ENCODE measurements around the gene PHF24. TPM values are rescaled to one million over a fixed set of nuclear protein-coding genes. Genes with fewer than 3 reads are reported as not detected.

PHF24 gene
- total RNA-seq, 1 experiment from 2014 or later, result not detected

- H3K4me1 Mint-ChIP-seq (ENCODE audit: low read depth, unreplicated experiment), result peaks cover 21% of the 10 kb centered on the region
- CTCF ChIA-PET, result interaction anchor here (0.5 to 1.9 kb wide), 2 partner anchors 66 to 223 kb away, joined by 4 to 7 read pairs; no protein-coding TSS in a partner anchor
- DNase-seq, result no peak
- no peak overlapping the region for H3K4me3 Mint-ChIP-seq (ENCODE audit: low read depth, unreplicated experiment)
- no peaks in the 10 kb centered on the region for H3K9me3 Mint-ChIP-seq (ENCODE audit: low read depth, unreplicated experiment)
- BruUV-seq (replicated peaks), result no TSS peak
- no peak overlapping the region for H3K27ac Mint-ChIP-seq (ENCODE audit: unreplicated experiment)
- intact Hi-C loops (cut with micrococcal nuclease; ENCODE audit: unreplicated experiment), result no loop called here
- H3K27me3 Mint-ChIP-seq (ENCODE audit: unreplicated experiment), result peaks cover 85% of the 10 kb centered on the region
- peaks cover 8% of the 10 kb centered on the region for H3K36me3 Mint-ChIP-seq (ENCODE audit: insufficient read depth, unreplicated experiment)
- TF ChIP-seq, protein P1, sequence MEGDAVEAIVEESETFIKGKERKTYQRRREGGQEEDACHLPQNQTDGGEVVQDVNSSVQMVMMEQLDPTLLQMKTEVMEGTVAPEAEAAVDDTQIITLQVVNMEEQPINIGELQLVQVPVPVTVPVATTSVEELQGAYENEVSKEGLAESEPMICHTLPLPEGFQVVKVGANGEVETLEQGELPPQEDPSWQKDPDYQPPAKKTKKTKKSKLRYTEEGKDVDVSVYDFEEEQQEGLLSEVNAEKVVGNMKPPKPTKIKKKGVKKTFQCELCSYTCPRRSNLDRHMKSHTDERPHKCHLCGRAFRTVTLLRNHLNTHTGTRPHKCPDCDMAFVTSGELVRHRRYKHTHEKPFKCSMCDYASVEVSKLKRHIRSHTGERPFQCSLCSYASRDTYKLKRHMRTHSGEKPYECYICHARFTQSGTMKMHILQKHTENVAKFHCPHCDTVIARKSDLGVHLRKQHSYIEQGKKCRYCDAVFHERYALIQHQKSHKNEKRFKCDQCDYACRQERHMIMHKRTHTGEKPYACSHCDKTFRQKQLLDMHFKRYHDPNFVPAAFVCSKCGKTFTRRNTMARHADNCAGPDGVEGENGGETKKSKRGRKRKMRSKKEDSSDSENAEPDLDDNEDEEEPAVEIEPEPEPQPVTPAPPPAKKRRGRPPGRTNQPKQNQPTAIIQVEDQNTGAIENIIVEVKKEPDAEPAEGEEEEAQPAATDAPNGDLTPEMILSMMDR (IDR thresholded peaks at IDR 0.05; ENCODE audit: unreplicated experiment), result no peak
These were observed 26.0 kb downstream of the PHF24 start for GRCh38 chr9:34984049-34984448.

- H3K27ac Mint-ChIP-seq (ENCODE audit: unreplicated experiment), result no peak overlapping the region
- intact Hi-C loops (cut with micrococcal nuclease; ENCODE audit: unreplicated experiment), result loop anchor here (1.0 to 5.0 kb wide), 2 partner anchors 86 to 223 kb away; no protein-coding TSS in a partner anchor
- CTCF ChIA-PET, result interaction anchor here (0.5 to 1.9 kb wide), 5 partner anchors 45 to 225 kb away, joined by 3 to 27 read pairs (median 4); no protein-coding TSS in a partner anchor
- TF ChIP-seq, protein P1 (IDR thresholded peaks at IDR 0.05; ENCODE audit: unreplicated experiment), result peak; percentile 60
- DNase-seq, result peak; percentile 68
- no TSS peak for BruUV-seq (replicated peaks)
- no peaks in the 10 kb centered on the region for H3K9me3 Mint-ChIP-seq (ENCODE audit: low read depth, unreplicated experiment)
- H3K36me3 Mint-ChIP-seq (ENCODE audit: insufficient read depth, unreplicated experiment), result peaks cover 21% of the 10 kb centered on the region
- H3K4me3 Mint-ChIP-seq (ENCODE audit: low read depth, unreplicated experiment), result no peak overlapping the region
- H3K27me3 Mint-ChIP-seq (ENCODE audit: unreplicated experiment), result peaks cover 80% of the 10 kb centered on the region
- H3K4me1 Mint-ChIP-seq (ENCODE audit: low read depth, unreplicated experiment), result peaks cover 22% of the 10 kb centered on the region
These were observed 27.3 kb downstream of the PHF24 start for GRCh38 chr9:34985311-34985899.

GRCh38 chr9:34986540-34987047 is 28.5 kb downstream of the PHF24 start:
- Mint-ChIP-seq H3K27ac (ENCODE audit: unreplicated experiment) (no peak overlapping the region), H3K27me3 (ENCODE audit: unreplicated experiment) (peaks cover 73% of the 10 kb centered on the region), H3K9me3 (ENCODE audit: low read depth, unreplicated experiment) (no peaks in the 10 kb centered on the region), H3K4me1 (ENCODE audit: low read depth, unreplicated experiment) (peaks cover 22% of the 10 kb centered on the region), H3K36me3 (ENCODE audit: insufficient read depth, unreplicated experiment) (peaks cover 31% of the 10 kb centered on the region), H3K4me3 (ENCODE audit: low read depth, unreplicated experiment) (no peak overlapping the region)
- CTCF ChIA-PET, result interaction anchor here (0.5 kb wide), 1 partner anchor 110 kb away, joined by 3 read pairs; the partner anchor contains the start of gene PIGO
- TF ChIP-seq, protein P1 (IDR thresholded peaks at IDR 0.05; ENCODE audit: unreplicated experiment), result no peak
- intact Hi-C loops (cut with micrococcal nuclease; ENCODE audit: unreplicated experiment), result loop anchor here (5.0 kb wide), 1 partner anchor 224 kb away; no protein-coding TSS in a partner anchor
- DNase-seq, result no peak
- no TSS peak for BruUV-seq (replicated peaks)

DNA sequence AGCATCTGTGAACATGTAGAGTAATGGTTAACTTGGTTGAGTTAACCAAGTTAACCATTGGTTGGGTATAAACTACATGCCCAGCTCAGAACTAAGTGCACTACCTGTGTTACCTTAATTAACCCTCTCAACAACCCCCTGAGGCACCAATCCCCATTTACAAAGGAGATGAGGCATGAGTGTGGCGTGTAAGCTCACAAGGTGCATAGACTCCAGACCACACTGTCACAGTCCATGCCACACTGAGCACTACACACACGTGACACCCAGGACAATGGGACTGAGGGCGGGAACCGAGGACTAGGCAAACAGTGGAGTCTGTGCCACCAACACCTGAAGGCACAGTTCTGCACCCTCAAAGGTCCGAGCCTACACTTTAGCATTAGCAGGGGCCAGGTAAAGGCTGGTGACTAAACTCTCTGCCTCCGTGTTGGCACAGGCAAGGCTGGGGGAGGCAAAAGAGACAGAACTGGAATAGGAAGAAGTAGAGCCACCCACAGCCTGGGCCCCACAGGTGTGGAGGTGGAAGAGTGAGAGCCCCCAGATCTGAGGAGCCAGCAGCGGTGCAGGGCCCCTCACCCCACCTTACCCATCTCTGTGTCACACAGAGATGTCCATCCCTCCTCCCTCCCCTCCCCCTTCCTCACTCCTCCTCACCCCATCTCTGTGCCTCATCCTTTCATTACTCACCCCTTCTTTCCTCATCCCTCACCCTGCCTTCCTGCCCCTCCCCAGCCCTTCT is 29.2 kb downstream of the PHF24 start:
- TF ChIP-seq, protein P1 (IDR thresholded peaks at IDR 0.05; ENCODE audit: unreplicated experiment), result no peak
- DNase-seq, result no peak
- intact Hi-C loops (cut with micrococcal nuclease; ENCODE audit: unreplicated experiment), result loop anchor here (5.0 kb wide), 1 partner anchor 225 kb away; no protein-coding TSS in a partner anchor
- peaks cover 31% of the 10 kb centered on the region for H3K36me3 Mint-ChIP-seq (ENCODE audit: insufficient read depth, unreplicated experiment)
- CTCF ChIA-PET, result interaction anchor here (0.5 kb wide), 1 partner anchor 109 kb away, joined by 3 read pairs; the partner anchor contains the start of gene PIGO
- no peaks in the 10 kb centered on the region for H3K9me3 Mint-ChIP-seq (ENCODE audit: low read depth, unreplicated experiment)
- no peak overlapping the region for H3K27ac Mint-ChIP-seq (ENCODE audit: unreplicated experiment)
- peaks cover 22% of the 10 kb centered on the region for H3K4me1 Mint-ChIP-seq (ENCODE audit: low read depth, unreplicated experiment)
- no TSS peak for BruUV-seq (replicated peaks)
- H3K27me3 Mint-ChIP-seq (ENCODE audit: unreplicated experiment), result peaks cover 66% of the 10 kb centered on the region
- no peak overlapping the region for H3K4me3 Mint-ChIP-seq (ENCODE audit: low read depth, unreplicated experiment)
